Duodenal mucosa (tissue), 2 donors: Measurements from ENCODE around the gene RPLP1.
"Not testable (repeated sequence)": the region's sequence is repeated elsewhere in the genome, so short reads cannot be mapped to it uniquely, and the experiment has no call there.

Experiments
- H3K27ac ChIP-seq: one replicate; pipeline ENCODE4 v1.7.0; 2013; ENCODE audit warnings: low read depth, low read length
- H3K27me3 ChIP-seq, 2 donors: one replicate each; pipeline ENCODE4 v1.7.0; 2013; ENCODE audit warnings: low read length in 2 of 2, control low read depth in 1 of 2; ENCODE audit not compliant: insufficient read depth in 2 of 2, control insufficient read depth in 1 of 2
- H3K36me3 ChIP-seq, 2 donors: one replicate each; pipeline ENCODE4 v1.7.0; 2013; ENCODE audit warnings: low read length in 2 of 2, control low read depth in 1 of 2; ENCODE audit not compliant: insufficient read depth in 2 of 2, control insufficient read depth in 1 of 2
- H3K4me1 ChIP-seq, 2 donors: one replicate each; pipeline ENCODE4 v1.7.0; 2013; ENCODE audit warnings: low read length in 2 of 2, control low read depth in 1 of 2; ENCODE audit not compliant: insufficient read depth in 2 of 2, control insufficient read depth in 1 of 2
- H3K4me3 ChIP-seq, 2 donors: one replicate each; pipeline ENCODE4 v1.7.0; 2013; ENCODE audit warnings: low read length in 2 of 2, low read depth in 1 of 2
- H3K9ac ChIP-seq, 2 donors: one replicate each; pipeline ENCODE4 v1.7.0; 2013; ENCODE audit warnings: low read length in 2 of 2, low read depth in 1 of 2
- H3K9me3 ChIP-seq, 2 donors: one replicate each; pipeline ENCODE4 v1.7.0; 2013; ENCODE audit warnings: low read length in 2 of 2, control low read depth in 1 of 2; ENCODE audit not compliant: control insufficient read depth in 1 of 2

RPLP1 gene

DNA sequence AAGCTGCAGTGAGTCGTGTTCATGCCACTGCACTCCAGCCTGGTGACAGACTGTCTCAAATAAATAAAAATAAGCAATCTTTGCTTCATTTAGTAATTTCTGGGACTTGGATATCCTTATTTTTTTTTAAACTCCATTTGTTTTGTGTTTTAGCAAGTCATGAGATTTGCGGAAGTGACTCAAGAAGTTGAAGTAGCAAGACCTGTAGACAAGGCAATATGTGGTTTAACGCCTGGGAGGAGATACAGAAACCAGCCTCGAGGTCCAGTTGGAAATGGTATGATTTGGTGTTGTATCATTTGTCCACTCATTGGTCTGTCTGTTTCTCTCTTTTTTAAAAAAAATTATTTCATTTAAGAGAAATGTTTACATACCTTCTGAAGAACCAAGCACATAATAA is 16.6 kb upstream of the RPLP1 start:
- Histone ChIP-seq H3K4me1 (no peaks in the 10 kb centered on the region), H3K9me3 (no peaks in the 10 kb centered on the region), H3K9ac (no peak overlapping the region), H3K27ac (no peak overlapping the region), H3K4me3 (no peak overlapping the region), H3K27me3 (no peaks in the 10 kb centered on the region), H3K36me3 (peaks cover 0 to 14% of the 10 kb centered on the region in 2 donors)

DNA sequence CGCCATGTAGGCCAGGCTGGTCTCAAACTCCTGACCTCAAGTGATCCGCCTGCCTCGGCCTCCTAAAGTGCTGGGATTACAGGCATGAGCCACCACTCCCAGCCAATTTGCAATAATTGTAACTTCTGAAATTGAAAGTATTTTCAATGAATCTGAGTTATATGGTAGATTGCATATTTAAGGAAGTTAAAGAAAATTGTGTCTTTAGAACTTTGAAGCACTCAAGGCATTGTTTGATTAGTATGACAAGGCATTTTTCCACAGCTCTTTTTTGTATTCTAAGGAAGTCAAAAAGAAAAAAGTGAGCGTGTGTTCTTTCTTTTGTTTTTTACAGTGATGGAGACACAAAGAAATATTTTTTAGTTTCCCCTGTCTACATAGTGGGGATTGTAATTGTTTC is 15.7 kb upstream of the RPLP1 start:
- Histone ChIP-seq H3K36me3 (peaks cover 0 to 14% of the 10 kb centered on the region in 2 donors), H3K27me3 (no peaks in the 10 kb centered on the region), H3K4me1 (no peaks in the 10 kb centered on the region), H3K27ac (no peak overlapping the region), H3K9me3 (no peaks in the 10 kb centered on the region), H3K9ac (no peak overlapping the region), H3K4me3 (no peak overlapping the region)

DNA sequence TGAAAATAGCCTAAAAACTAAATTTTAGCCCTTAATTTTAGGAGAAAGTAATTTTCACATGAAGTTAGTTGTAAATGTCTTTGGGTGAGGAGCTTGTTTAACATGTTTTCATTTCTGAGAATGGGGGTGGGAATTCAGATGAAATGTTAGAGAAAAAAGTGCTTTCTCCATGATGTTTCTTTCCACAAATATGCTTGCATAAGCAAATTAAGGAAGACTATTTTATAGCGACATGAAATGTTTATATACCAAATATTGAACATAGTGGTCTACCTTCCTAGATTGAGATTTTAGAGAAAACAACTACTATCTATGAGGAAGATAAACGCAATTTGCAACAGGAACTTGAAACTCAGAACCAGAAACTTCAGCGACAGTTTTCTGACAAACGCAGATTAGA is 13.0 kb upstream of the RPLP1 start:
- Histone ChIP-seq H3K4me3 (no peak overlapping the region), H3K36me3 (peaks cover 0 to 12% of the 10 kb centered on the region in 2 donors), H3K9me3 (no peaks in the 10 kb centered on the region), H3K4me1 (no peaks in the 10 kb centered on the region), H3K27ac (no peak overlapping the region), H3K27me3 (no peaks in the 10 kb centered on the region), H3K9ac (no peak overlapping the region)

- no peak overlapping the region for H3K4me3 ChIP-seq
- H3K9ac ChIP-seq = no peak overlapping the region
- H3K27ac ChIP-seq = no peak overlapping the region
- H3K4me1 ChIP-seq = no peaks in the 10 kb centered on the region
- H3K9me3 ChIP-seq = no peaks in the 10 kb centered on the region
- H3K36me3 ChIP-seq = peaks cover 0 to 16% of the 10 kb centered on the region in 2 donors
- H3K27me3 ChIP-seq = no peaks in the 10 kb centered on the region
Measured at GRCh38 chr15:69443032-69443611, 9.5 kb upstream of the RPLP1 start.

GRCh38 chr15:69444686-69445085 is 7.9 kb upstream of the RPLP1 start:
- Histone ChIP-seq H3K9me3 (no peaks in the 10 kb centered on the region), H3K36me3 (peaks cover 0 to 15% of the 10 kb centered on the region in 2 donors), H3K9ac (no peak overlapping the region), H3K27ac (no peak overlapping the region), H3K4me1 (no peaks in the 10 kb centered on the region), H3K27me3 (no peaks in the 10 kb centered on the region), H3K4me3 (no peak overlapping the region)

DNA sequence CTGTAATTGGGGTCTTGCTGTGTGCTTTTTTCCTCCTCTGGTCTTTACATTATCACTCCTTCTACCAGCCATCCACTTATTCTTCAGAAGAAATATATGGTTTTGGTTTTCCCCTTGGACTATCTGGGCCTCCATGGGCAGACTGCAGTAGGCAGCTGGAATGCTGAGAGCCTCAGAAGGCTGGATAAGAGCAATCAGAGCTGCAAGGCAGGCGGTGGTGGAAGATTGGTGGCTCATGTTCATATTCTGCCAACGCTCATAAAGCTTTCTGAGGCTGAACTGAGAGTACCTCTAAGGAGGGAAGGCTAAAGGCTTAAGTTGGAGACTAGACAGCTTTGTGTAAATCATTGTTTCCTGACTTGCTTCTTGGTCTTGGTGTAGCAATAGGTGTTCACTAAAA is 5.7 kb upstream of the RPLP1 start:
- H3K4me3 ChIP-seq = no peak overlapping the region
- no peak overlapping the region for H3K9ac ChIP-seq
- H3K9me3 ChIP-seq = no peaks in the 10 kb centered on the region
- H3K4me1 ChIP-seq = peaks cover 2 to 6% of the 10 kb centered on the region in 2 donors
- H3K36me3 ChIP-seq = peaks cover 0 to 8% of the 10 kb centered on the region in 2 donors
- no peaks in the 10 kb centered on the region for H3K27me3 ChIP-seq
- H3K27ac ChIP-seq = no peak overlapping the region

GRCh38 chr15:69450221-69450620 is 2.4 kb upstream of the RPLP1 start:
- peaks cover 16 to 21% of the 10 kb centered on the region in 2 donors for H3K4me1 ChIP-seq
- H3K36me3 ChIP-seq, H3K9me3 ChIP-seq, H3K4me3 ChIP-seq, H3K9ac ChIP-seq, H3K27me3 ChIP-seq, H3K27ac ChIP-seq: not testable (repeated sequence)

DNA sequence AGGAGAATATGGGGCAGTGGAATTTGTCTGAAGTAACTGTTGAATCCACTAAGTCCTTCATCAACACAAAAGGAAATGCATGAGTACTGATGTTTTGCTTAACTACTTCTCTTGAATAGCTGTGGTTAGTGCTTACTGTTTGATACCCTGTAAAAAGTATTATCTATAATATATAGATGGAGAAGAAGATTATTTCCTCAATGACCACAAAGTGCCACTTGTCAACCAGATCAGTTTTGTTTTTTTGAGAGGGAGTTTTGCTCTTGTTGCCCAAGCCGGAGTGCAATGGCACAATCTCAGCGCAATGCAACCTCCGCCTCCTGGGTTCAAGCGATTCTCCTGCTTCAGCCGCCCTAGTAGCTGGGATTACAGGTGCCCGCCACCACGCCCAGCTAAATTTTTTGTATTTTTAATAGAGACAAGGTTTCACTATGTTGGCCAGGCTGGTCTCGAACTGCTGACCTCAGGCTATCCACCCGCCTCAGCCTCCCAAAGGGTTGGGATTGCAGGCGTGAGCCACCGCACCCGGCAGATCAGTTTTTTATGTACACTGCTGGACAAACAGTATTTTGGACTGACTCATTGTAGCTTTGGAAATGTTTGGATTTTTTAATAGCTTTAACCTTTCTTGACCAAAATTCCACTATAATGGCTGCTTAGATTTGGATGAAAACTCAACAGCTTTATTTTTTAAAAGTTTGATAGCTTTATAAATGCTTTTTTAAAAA is 1.5 kb upstream of the RPLP1 start:
- H3K4me1 ChIP-seq = peaks cover 16 to 25% of the 10 kb centered on the region in 2 donors
- H3K4me3 ChIP-seq = no peak overlapping the region
- no peak overlapping the region for H3K27ac ChIP-seq
- peaks cover 8 to 16% of the 10 kb centered on the region in 2 donors for H3K36me3 ChIP-seq
- no peaks in the 10 kb centered on the region for H3K27me3 ChIP-seq
- no peak overlapping the region for H3K9ac ChIP-seq
- H3K9me3 ChIP-seq = no peaks in the 10 kb centered on the region

- Histone ChIP-seq H3K27me3 (no peaks in the 10 kb centered on the region), H3K27ac (peak overlapping the region; percentile 85), H3K4me3 (peak overlapping the region; percentile 95 to 96), H3K4me1 (peaks cover 16 to 25% of the 10 kb centered on the region in 2 donors), H3K36me3 (peaks cover 16 to 22% of the 10 kb centered on the region in 2 donors), H3K9me3 (no peaks in the 10 kb centered on the region), H3K9ac (peak overlapping the region; percentile 65 to 95)
Measured at GRCh38 chr15:69451951-69452691, 497 bp upstream of the RPLP1 start.

- H3K4me1 ChIP-seq = peaks cover 16 to 25% of the 10 kb centered on the region in 2 donors
- no peaks in the 10 kb centered on the region for H3K9me3 ChIP-seq
- peaks cover 16 to 30% of the 10 kb centered on the region in 2 donors for H3K36me3 ChIP-seq
- no peaks in the 10 kb centered on the region for H3K27me3 ChIP-seq
- H3K9ac ChIP-seq = peak overlapping the region in 1 of 2 donors; percentile 95
- H3K4me3 ChIP-seq = peak overlapping the region; percentile 95 to 96
- no peak overlapping the region for H3K27ac ChIP-seq
Measured at GRCh38 chr15:69454953-69455352, 2.3 kb downstream of the RPLP1 start.
